HepG2 (cell line): Measurements from ENCODE around the gene TAF5. TPM values are rescaled to one million over a fixed set of nuclear protein-coding genes. Genes with fewer than 3 reads are reported as not detected.

ENCODE experiments used
- ATAC-seq: fragments of 200-7000 bp; cut with Tn5 transposase; 3 replicates; pipeline ENCODE4 v1.9.1; 2020; ENCODE audit warnings: mild to moderate bottlenecking, moderate library complexity
- BruUV-seq: library from RNA; stranded (reverse); fragments of 400-500 nt; replicated peaks from 2 replicates; lab custom pipeline; 2021; lab: Mats Ljungman, UMichigan
- CTCF ChIA-PET: fragments of 300-600 bp; formaldehyde crosslinking; extraction: SDS; loops from one replicate; lab custom pipeline; 2021; ENCODE audit warnings: low total read pairs, inconsistent platforms, low intra/inter-chr PET ratio; lab: Yijun Ruan, JAX
- POLR2A ChIA-PET: fragments of 350-600 bp; sonication (Branson Sonifier 250); formaldehyde crosslinking; loops from one replicate; lab custom pipeline; 2020; ENCODE audit warnings: antibody characterized with exemption, inconsistent platforms; lab: Yijun Ruan, JAX
- DNase-seq: peaks from one replicate; pipeline ENCODE4 v3.0.0-alpha.2; 2015; ENCODE audit warnings: low spot score
- FAIRE-seq: peaks from 3 replicates; lab custom pipeline; 2011; peaks lifted over from hg19 to GRCh38; lab: Jason Lieb, UNC
- H2AFZ ChIP-seq: one replicate; pipeline ENCODE4 v1.6.1; 2011; ENCODE audit warnings: low read length, inconsistent platforms
- H3K27ac ChIP-seq: fragments of 300-600 bp; 3 replicates; pipeline ENCODE4 v1.8.0; 2011; ENCODE audit warnings: mixed run types, mild to moderate bottlenecking, mixed read lengths, low read length, inconsistent platforms; ENCODE audit not compliant: insufficient read depth; ENCODE audit errors: extremely low read length
- H3K27me3 ChIP-seq, 2 experiments: fragments of 200-600 bp in 1 of 2; 2 replicates in 1 of 2; 3 replicates in 1 of 2; pipeline versions ENCODE4 v1.6.0 to v1.8.0; 2011; ENCODE audit warnings: low read length in 2 of 2, mild to moderate bottlenecking in 2 of 2, moderate library complexity in 2 of 2, inconsistent platforms in 1 of 2; ENCODE audit not compliant: insufficient read depth in 2 of 2, control insufficient read depth in 1 of 2
- H3K36me3 ChIP-seq, 2 experiments: fragments of 200-600 bp in 1 of 2; replicated peaks in 1 of 2; 2 replicates in 1 of 2; 3 replicates in 1 of 2; pipeline versions ENCODE4 v1.5.1 to v1.8.0; 2011; ENCODE audit warnings: low read length in 2 of 2, inconsistent platforms in 1 of 2; ENCODE audit not compliant: insufficient read depth in 2 of 2, control insufficient read depth in 1 of 2
- H3K4me1 ChIP-seq: 2 replicates; pipeline ENCODE4 v1.5.1; 2012; ENCODE audit warnings: low read length, inconsistent platforms; ENCODE audit not compliant: insufficient read depth
- H3K4me2 ChIP-seq: 2 replicates; pipeline ENCODE4 v1.6.0; 2011; ENCODE audit warnings: low read depth, low read length, inconsistent platforms
- H3K4me3 ChIP-seq, 3 experiments: fragments of 200-600 bp in 1 of 3; sonication (generic), shearing (Covaris generic) in 1 of 3; replicated peaks in 1 of 3; 2 replicates each; pipeline ENCODE4 v1.5.1; 2011 to 2016; ENCODE audit warnings: low read length in 3 of 3, inconsistent platforms in 2 of 3, low read depth in 2 of 3, mild to moderate bottlenecking in 2 of 3, control low read depth in 1 of 3, mixed read lengths in 1 of 3; ENCODE audit not compliant: insufficient read depth in 1 of 3
- H3K79me2 ChIP-seq: one replicate; pipeline ENCODE4 v1.6.1; 2011; ENCODE audit warnings: low read length, inconsistent platforms; ENCODE audit not compliant: insufficient read depth
- H3K9ac ChIP-seq: 2 replicates; pipeline ENCODE4 v1.6.0; 2011; ENCODE audit warnings: mild to moderate bottlenecking, low read depth, low read length, inconsistent platforms; ENCODE audit not compliant: insufficient read depth
- H3K9me3 ChIP-seq: 2 replicates; pipeline ENCODE4 v1.5.1; 2012; ENCODE audit warnings: mild to moderate bottlenecking, low read length
- H4K20me1 ChIP-seq: 2 replicates; pipeline ENCODE4 v1.6.0; 2011; ENCODE audit warnings: inconsistent platforms, mild to moderate bottlenecking, low read length, moderate library complexity; ENCODE audit not compliant: insufficient read depth
- ETV6 ChIP-seq: sonication (generic); formaldehyde crosslinking; conservative IDR thresholded peaks from 2 replicates; pipeline ENCODE4 v1.4.0; 2020; ENCODE audit warnings: missing genetic modification reagents
- GATAD2A ChIP-seq: IDR thresholded peaks from 2 replicates; pipeline ENCODE4 v1.6.1; 2016
- GFI1 ChIP-seq: sonication (generic); formaldehyde crosslinking; IDR thresholded peaks from 2 replicates; pipeline ENCODE4 v1.5.0; 2020; ENCODE audit warnings: missing genetic modification reagents, mild to moderate bottlenecking, borderline replicate concordance
- HOXA7 ChIP-seq: sonication (generic); formaldehyde crosslinking; IDR thresholded peaks from 2 replicates; pipeline ENCODE4 v1.8.1; 2022; ENCODE audit warnings: mild to moderate bottlenecking, missing genetic modification reagents, moderate library complexity
- MED13 ChIP-seq: sonication (generic); formaldehyde crosslinking; IDR thresholded peaks from 2 replicates; pipeline ENCODE4 v1.5.0; 2020; ENCODE audit warnings: missing genetic modification reagents
- ZNF367 ChIP-seq: sonication (generic); formaldehyde crosslinking; IDR thresholded peaks from 2 replicates; pipeline ENCODE4 v1.4.0; 2020; ENCODE audit warnings: missing genetic modification reagents, borderline replicate concordance
- ZNF543 ChIP-seq: sonication (generic); formaldehyde crosslinking; IDR thresholded peaks from 2 replicates; pipeline ENCODE4 v1.4.0; 2020; ENCODE audit warnings: mild to moderate bottlenecking, missing genetic modification reagents
- ZSCAN20 ChIP-seq: sonication (generic); formaldehyde crosslinking; IDR thresholded peaks from 2 replicates; pipeline ENCODE4 v1.4.0; 2020; ENCODE audit warnings: missing genetic modification reagents, mild to moderate bottlenecking, borderline replicate concordance
- WGBS: methylation state at CpG from one replicate; pipeline ENCODE4 v1.1.6; 2017; ENCODE audit warnings: low lambda C conversion rate; 5-methylcytosine and 5-hydroxymethylcytosine counted together
- in situ Hi-C: cut with HindIII; loops from 2 replicates; pipeline ENCODE4 v1.10.0; 2017; ENCODE audit warnings: low pct_unique_long_range_greater_than_20kb; ENCODE audit not compliant: extremely low pct_ligation_motif_present
- intact Hi-C: fragments of 100-400 bp; cut with micrococcal nuclease; formaldehyde crosslinking; loops from one replicate; pipeline ENCODE4 v1.10.0; 2022; ENCODE audit not compliant: unreplicated experiment
- polyA plus RNA-seq, 8 experiments: library from polyadenylated mRNA; depleted of rRNA in 3 of 8; stranded (reverse) in 7 of 8; unstranded in 1 of 8; fragments of >200 nt; fragmentation: Illumina TruSeq in 4 of 8; extraction: Trizol in 4 of 8; gene quantifications; 2 replicates each; pipeline versions ENCODE4 v1.2.1 to v1.2.3, GENCODE V29; 2011 to 2016; ENCODE audit warnings: low read depth in 4 of 8, missing spikeins in 1 of 8, mixed read lengths in 1 of 8; ENCODE audit not compliant: insufficient read depth in 1 of 8
- total RNA-seq, 5 experiments: library from RNA; depleted of rRNA; stranded (reverse); fragments of >200 nt; fragmentation: Illumina TruSeq; extraction: Trizol; gene quantifications; 2 replicates each; pipeline ENCODE4 v1.2.3, GENCODE V29; 2016; ENCODE audit warnings: low read depth in 1 of 5
- TF ChIP-seq, protein P1 (sequence below): sonication (generic); formaldehyde crosslinking; IDR thresholded peaks from 2 replicates; pipeline ENCODE4 v1.4.0; 2020; ENCODE audit warnings: missing genetic modification reagents
- TF ChIP-seq, protein P2 (sequence below): sonication (generic); formaldehyde crosslinking; IDR thresholded peaks from 2 replicates; pipeline ENCODE4 v1.4.0; 2020; ENCODE audit warnings: missing genetic modification reagents
- TF ChIP-seq, protein P3 (sequence below): sonication (generic); formaldehyde crosslinking; IDR thresholded peaks from 2 replicates; pipeline ENCODE4 v1.9.0; 2021; ENCODE audit warnings: missing genetic modification reagents, borderline replicate concordance

Gene TAF5
- total and polyA plus RNA-seq, 2 of the 13 experiments (the other 11 are each of a cell fraction or from before 2014, with no cell fraction given) = 3.8 to 8.7 TPM

DNA sequence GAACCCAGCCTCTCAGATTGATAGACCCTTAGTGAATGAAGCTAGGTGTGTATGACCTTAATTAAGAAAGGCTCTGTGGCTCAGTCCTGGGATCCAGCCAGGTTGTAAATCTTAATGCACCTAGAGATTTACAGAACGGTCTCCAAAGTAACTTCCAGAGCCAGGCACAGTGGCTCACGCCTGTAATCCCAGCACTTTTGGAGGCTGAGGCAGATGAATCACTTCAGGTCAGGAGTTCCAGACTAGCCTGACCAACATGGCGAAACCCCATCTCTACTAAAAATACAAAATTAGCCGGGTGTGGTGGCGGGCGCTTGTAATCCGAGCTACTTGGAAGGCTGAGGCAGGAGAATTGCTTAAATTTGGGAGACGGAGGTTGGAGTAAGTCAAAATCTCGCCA lies 60.1 kb downstream of the TAF5 start (continued):
- TF ChIP-seq GFI1 (CRISPR knock-in tag) = no peak

DNA sequence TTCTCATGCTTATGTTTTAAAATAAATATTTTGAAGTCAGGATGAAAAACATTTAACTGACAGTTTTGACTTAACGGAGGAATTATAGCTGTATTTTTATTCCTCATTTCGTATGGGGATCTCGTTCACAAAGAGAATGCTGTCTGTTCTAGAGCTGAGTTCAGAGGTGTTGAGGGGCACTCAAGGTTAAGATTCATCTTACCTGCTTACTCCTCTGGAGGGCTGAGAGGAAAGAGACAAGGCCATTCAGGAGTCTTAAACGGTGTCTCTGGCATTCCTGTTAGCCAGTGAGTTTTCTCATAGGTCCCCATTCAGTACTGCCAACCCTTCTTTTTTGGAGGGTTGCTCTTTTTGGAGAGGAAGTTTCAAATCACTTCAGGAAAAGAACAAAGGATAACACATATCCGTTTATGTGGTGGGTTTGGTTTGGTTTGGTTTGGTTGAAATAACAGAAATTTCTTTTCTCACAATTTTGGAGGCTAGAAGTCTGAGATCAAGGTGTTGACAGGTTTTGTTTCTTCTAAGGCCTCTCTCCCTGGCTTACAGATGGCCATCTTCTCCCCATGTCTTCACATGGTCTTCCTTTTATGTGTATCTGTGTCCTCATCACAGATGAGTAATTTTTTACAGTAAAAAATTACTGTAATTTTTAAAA lies 61.3 kb downstream of the TAF5 start:
- no peak overlapping the region for H3K4me3 ChIP-seq
- no peaks in the 10 kb centered on the region for H3K27me3 ChIP-seq
- BruUV-seq = no TSS peak
- no peak overlapping the region for H3K27ac ChIP-seq
- ATAC-seq (no peak), FAIRE-seq (no peak), DNase-seq (no peak)
- no peaks in the 10 kb centered on the region for H4K20me1 ChIP-seq
- H2AFZ ChIP-seq = no peak overlapping the region
- CTCF ChIA-PET = no interaction called here
- intact Hi-C loops (no loop called here), in situ Hi-C loops (no loop called here)
- no peaks in the 10 kb centered on the region for H3K79me2 ChIP-seq
- POLR2A ChIA-PET = no interaction called here
- no peaks in the 10 kb centered on the region for H3K9me3 ChIP-seq
- 93% methylated on average over 5 of the region's 5 CpGs for WGBS
- H3K4me1 ChIP-seq = peaks cover 7% of the 10 kb centered on the region; the same call in 1 of the 2 replicates
- peaks cover 29 to 76% of the 10 kb centered on the region in 2 experiments for H3K36me3 ChIP-seq
- H3K4me2 ChIP-seq = no peak overlapping the region
- TF ChIP-seq ZNF543 (CRISPR knock-in tag) (no peak), ZSCAN20 (CRISPR knock-in tag) (no peak), HOXA7 (CRISPR knock-in tag) (no peak), MED13 (CRISPR knock-in tag) (no peak), ZNF367 (CRISPR knock-in tag) (no peak), ETV6 (CRISPR knock-in tag) (no peak), GATAD2A (CRISPR knock-in tag) (no peak)
- TF ChIP-seq, protein P1, sequence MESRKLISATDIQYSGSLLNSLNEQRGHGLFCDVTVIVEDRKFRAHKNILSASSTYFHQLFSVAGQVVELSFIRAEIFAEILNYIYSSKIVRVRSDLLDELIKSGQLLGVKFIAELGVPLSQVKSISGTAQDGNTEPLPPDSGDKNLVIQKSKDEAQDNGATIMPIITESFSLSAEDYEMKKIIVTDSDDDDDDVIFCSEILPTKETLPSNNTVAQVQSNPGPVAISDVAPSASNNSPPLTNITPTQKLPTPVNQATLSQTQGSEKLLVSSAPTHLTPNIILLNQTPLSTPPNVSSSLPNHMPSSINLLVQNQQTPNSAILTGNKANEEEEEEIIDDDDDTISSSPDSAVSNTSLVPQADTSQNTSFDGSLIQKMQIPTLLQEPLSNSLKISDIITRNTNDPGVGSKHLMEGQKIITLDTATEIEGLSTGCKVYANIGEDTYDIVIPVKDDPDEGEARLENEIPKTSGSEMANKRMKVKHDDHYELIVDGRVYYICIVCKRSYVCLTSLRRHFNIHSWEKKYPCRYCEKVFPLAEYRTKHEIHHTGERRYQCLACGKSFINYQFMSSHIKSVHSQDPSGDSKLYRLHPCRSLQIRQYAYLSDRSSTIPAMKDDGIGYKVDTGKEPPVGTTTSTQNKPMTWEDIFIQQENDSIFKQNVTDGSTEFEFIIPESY (CRISPR knock-in tag) = no peak
- TF ChIP-seq, protein P2, sequence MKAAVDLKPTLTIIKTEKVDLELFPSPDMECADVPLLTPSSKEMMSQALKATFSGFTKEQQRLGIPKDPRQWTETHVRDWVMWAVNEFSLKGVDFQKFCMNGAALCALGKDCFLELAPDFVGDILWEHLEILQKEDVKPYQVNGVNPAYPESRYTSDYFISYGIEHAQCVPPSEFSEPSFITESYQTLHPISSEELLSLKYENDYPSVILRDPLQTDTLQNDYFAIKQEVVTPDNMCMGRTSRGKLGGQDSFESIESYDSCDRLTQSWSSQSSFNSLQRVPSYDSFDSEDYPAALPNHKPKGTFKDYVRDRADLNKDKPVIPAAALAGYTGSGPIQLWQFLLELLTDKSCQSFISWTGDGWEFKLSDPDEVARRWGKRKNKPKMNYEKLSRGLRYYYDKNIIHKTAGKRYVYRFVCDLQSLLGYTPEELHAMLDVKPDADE (CRISPR knock-in tag) = no peak
- TF ChIP-seq, protein P3, sequence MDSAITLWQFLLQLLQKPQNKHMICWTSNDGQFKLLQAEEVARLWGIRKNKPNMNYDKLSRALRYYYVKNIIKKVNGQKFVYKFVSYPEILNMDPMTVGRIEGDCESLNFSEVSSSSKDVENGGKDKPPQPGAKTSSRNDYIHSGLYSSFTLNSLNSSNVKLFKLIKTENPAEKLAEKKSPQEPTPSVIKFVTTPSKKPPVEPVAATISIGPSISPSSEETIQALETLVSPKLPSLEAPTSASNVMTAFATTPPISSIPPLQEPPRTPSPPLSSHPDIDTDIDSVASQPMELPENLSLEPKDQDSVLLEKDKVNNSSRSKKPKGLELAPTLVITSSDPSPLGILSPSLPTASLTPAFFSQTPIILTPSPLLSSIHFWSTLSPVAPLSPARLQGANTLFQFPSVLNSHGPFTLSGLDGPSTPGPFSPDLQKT (CRISPR knock-in tag) = no peak
- no peak overlapping the region for H3K9ac ChIP-seq
